Measurements from ENCODE around the gene NCKAP5L. TPM values are rescaled to one million over a fixed set of nuclear protein-coding genes. Genes with fewer than 3 reads are reported as not detected.

NCKAP5L gene
- total and polyA plus RNA-seq, 3 experiments from 2014 or later = 4.3 to 5.5 (median 4.8) TPM

DNA sequence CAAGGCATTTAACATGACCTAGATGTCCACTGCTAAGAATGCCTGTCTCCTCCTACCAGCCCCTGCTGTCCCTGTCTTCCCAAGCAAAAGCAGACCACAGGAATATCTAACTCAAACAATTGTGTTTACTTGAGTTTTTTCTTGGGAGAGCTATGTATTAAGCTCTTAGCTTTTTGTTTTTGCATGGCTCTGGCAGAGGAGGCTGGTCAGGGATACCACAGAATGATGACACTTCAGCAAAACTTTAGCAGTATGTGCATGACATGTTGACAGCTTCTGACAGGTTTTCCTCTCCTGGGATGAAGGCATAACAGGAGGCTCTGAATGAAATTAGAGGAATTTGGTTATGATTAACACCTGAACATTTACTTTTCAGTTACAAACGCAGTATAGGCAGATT lies 79.9 kb downstream of the NCKAP5L start:
- Histone ChIP-seq H3K4me3 (ENCODE audit: low read length) (no peak overlapping the region), H3K27me3 (ENCODE audit: insufficient read depth, low read length, poor library complexity, severe bottlenecking) (no peaks in the 10 kb centered on the region), H3K9me3 (ENCODE audit: low read length) (no peaks in the 10 kb centered on the region), H3K36me3 (ENCODE audit: insufficient read depth, low read length) (peaks cover 12% of the 10 kb centered on the region), H3K27ac (ENCODE audit: low read depth, low read length) (no peak overlapping the region), H3K4me1 (ENCODE audit: insufficient read depth, low read length) (peaks cover 80% of the 10 kb centered on the region)
- Mint-ChIP-seq H3K27ac (peak overlapping the region in 7 of 8 donors; percentile 11 to 86 (median 67)), H3K9me3 (no peaks in the 10 kb centered on the region), H3K4me1 (peaks cover 80 to 95% (median 95%) of the 10 kb centered on the region in 3 donors), H3K4me3 (peak overlapping the region; percentile 18 to 59 (median 35)), H3K27me3 (no peaks in the 10 kb centered on the region), H3K36me3 (peaks cover 0 to 70% (median 5%) of the 10 kb centered on the region in 3 donors)
- ChIA-PET CTCF (interaction anchor here (1.0 to 1.7 kb wide), 5 partner anchors 7 to 91 kb away, joined by 3 to 5 read pairs (median 4); partner anchors contain the start of gene TMBIM6), POLR2A (no interaction called here)
- DNase-seq = no peak

DNA sequence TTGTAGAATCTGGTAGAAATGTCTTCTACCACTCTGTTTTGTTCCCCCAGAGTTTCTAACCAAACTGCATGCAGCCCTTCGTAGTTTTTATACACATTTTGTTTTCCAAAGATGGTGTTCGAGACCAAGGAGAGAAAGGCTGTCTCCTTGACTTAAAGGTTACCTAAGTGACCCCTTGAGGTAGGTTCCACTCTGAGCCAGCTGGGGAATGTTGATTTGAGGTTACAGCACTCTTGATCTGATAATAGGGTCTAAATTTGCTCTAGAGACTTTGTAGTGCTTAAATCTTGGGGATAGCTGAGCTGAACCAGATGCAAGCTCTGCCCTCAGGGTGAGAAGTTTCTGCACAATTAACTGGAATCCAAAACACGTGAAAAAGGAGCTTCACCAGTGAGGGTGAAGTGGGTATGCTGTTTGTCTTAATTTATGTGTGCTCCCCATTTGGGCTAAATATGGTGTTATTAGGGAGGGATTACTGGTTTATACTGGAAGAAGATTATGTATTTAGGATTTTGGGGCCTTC lies 83.8 kb downstream of the NCKAP5L start:
- Mint-ChIP-seq H3K27ac (peak overlapping the region; percentile 74 to 94 (median 90)), H3K36me3 (peaks cover 0 to 51% (median 1%) of the 10 kb centered on the region in 3 donors), H3K4me3 (peak overlapping the region; percentile 17 to 100 (median 72)), H3K9me3 (peaks cover 0 to 2% (median 0%) of the 10 kb centered on the region in 5 donors), H3K27me3 (peaks cover 0 to 4% of the 10 kb centered on the region in 2 donors), H3K4me1 (peaks cover 71 to 82% (median 78%) of the 10 kb centered on the region in 3 donors)
- Histone ChIP-seq H3K27ac (ENCODE audit: low read depth, low read length) (no peak overlapping the region), H3K36me3 (ENCODE audit: insufficient read depth, low read length) (peaks cover 6% of the 10 kb centered on the region), H3K4me3 (ENCODE audit: low read length) (no peak overlapping the region), H3K4me1 (ENCODE audit: insufficient read depth, low read length) (peaks cover 71% of the 10 kb centered on the region), H3K27me3 (ENCODE audit: insufficient read depth, low read length, poor library complexity, severe bottlenecking) (no peaks in the 10 kb centered on the region), H3K9me3 (ENCODE audit: low read length) (no peaks in the 10 kb centered on the region)
- ChIA-PET POLR2A (no interaction called here), CTCF (interaction anchor here (0.6 to 3.4 kb wide), 4 partner anchors 19 to 39 kb away, joined by 3 to 21 read pairs (median 8); no protein-coding TSS in a partner anchor)
- DNase-seq = no peak

DNA sequence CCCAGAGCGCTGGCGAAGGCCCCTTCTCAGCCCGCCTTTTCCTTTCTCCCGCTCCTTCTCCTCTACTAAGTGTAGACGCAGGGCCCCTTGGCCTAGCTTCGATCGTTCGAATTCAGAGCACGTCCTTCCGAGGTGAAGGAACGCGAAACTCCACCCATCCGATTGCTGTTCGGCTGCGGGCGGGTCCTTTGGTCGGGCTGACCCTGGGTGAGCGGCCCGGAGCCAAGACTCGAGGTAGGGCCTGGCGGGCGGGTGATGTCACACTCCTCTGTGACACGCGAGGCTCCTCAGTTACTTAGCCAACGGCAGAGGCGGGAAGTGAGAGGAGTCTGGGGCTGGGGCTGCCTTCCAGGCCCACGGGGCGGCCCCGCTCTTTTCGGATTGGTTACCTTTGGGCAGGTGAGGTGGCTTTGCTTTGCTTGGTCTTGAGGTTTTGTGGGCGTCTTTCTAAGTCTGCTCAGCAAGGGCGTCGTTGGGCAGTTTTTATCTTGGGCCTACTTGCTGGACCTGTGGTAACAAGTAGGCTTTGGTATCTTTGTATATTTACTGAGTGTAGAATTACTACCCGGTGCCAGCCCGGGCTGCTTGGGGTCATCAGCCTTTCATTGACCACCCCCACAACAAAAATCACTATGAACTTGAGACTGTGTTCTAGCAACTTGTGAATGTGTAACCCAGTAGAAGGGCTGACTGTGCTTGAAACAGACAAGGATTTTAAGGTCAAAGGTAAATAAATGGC lies 86.2 kb downstream of the NCKAP5L start:
- POLR2A ChIA-PET = interaction anchor here (0.5 to 2.0 kb wide), 22 partner anchors 8 to 611 kb away, joined by 3 to 27 read pairs (median 5); partner anchors contain the start of genes BCDIN3D, COX14, FMNL3 and NCKAP5L
- CTCF ChIA-PET = interaction anchor here (0.6 to 2.5 kb wide), 58 partner anchors 7 to 507 kb away, joined by 3 to 45 read pairs (median 4); partner anchors contain the start of genes NCKAP5L, PRPF40B and TROAP

More for the DNA sequence above, 86.2 kb downstream of the NCKAP5L start:
- Mint-ChIP-seq H3K36me3 (peaks cover 0 to 37% (median 0%) of the 10 kb centered on the region in 3 donors), H3K4me1 (peaks cover 52 to 59% (median 56%) of the 10 kb centered on the region in 3 donors), H3K4me3 (peak overlapping the region; percentile 91 to 100 (median 94)), H3K27ac (peak overlapping the region; percentile 94 to 100 (median 99)), H3K9me3 (peaks cover 0 to 2% (median 0%) of the 10 kb centered on the region in 5 donors), H3K27me3 (peaks cover 0 to 4% of the 10 kb centered on the region in 2 donors)
- H3K4me1 ChIP-seq (ENCODE audit: insufficient read depth, low read length) = peaks cover 48% of the 10 kb centered on the region
- H3K4me3 ChIP-seq (ENCODE audit: low read length) = peak overlapping the region; percentile 88
- H3K9me3 ChIP-seq (ENCODE audit: low read length) = no peaks in the 10 kb centered on the region
- H3K27me3 ChIP-seq (ENCODE audit: insufficient read depth, low read length, poor library complexity, severe bottlenecking) = no peaks in the 10 kb centered on the region
- peak overlapping the region; percentile 99 for H3K27ac ChIP-seq (ENCODE audit: low read depth, low read length)
- H3K36me3 ChIP-seq (ENCODE audit: insufficient read depth, low read length) = peaks cover 6% of the 10 kb centered on the region
- DNase-seq = peak; percentile 84 to 95 (median 88)

Other genes with a start within 250 kb of the NCKAP5L start
- under 1 TPM; 0.11 to 0.15 TPM for gene FAM186B, start 222.8 kb downstream of the NCKAP5L start, total RNA-seq
- not detected for gene FAM186B, start 222.8 kb downstream of the NCKAP5L start, polyA plus RNA-seq
- gene PRPF40B, start 204.9 kb downstream of the NCKAP5L start, total RNA-seq = 1 to 10 TPM; 9.0 to 9.9 TPM
- 2.0 TPM for gene PRPF40B, start 204.9 kb downstream of the NCKAP5L start, polyA plus RNA-seq
- 10 to 100 TPM; 35.8 to 36.7 TPM for gene FMNL3, start 121.0 kb downstream of the NCKAP5L start, total RNA-seq
- gene FMNL3, start 121.0 kb downstream of the NCKAP5L start, polyA plus RNA-seq = 6.3 TPM
- 100 to 1,000 TPM; 443 to 449 TPM for gene TMBIM6, start 86.9 kb downstream of the NCKAP5L start, total RNA-seq
- 1,008 TPM for gene TMBIM6, start 86.9 kb downstream of the NCKAP5L start, polyA plus RNA-seq
- 1 to 10 TPM; 6.5 to 7.6 TPM for gene BCDIN3D, start 14.7 kb upstream of the NCKAP5L start, total RNA-seq
- 6.4 TPM for gene BCDIN3D, start 14.7 kb upstream of the NCKAP5L start, polyA plus RNA-seq
- under 1 TPM; 0.39 to 0.44 TPM for gene FAIM2, start 75.5 kb upstream of the NCKAP5L start, total RNA-seq
- 0.72 TPM for gene FAIM2, start 75.5 kb upstream of the NCKAP5L start, polyA plus RNA-seq
- gene AQP2, start 122.3 kb upstream of the NCKAP5L start, total RNA-seq = not detected
- gene AQP2, start 122.3 kb upstream of the NCKAP5L start, polyA plus RNA-seq = not detected
- gene AQP5, start 133.5 kb upstream of the NCKAP5L start, total RNA-seq = not detected
- not detected for gene AQP5, start 133.5 kb upstream of the NCKAP5L start, polyA plus RNA-seq
- not detected for gene AQP6, start 144.5 kb upstream of the NCKAP5L start, total RNA-seq
- gene AQP6, start 144.5 kb upstream of the NCKAP5L start, polyA plus RNA-seq = not detected
- gene RACGAP1, start 197.1 kb upstream of the NCKAP5L start, total RNA-seq = 10 to 100 TPM; 79.3 to 84.3 TPM
- gene RACGAP1, start 197.1 kb upstream of the NCKAP5L start, polyA plus RNA-seq = 11.9 TPM
- 1 to 10 TPM; 6.4 TPM for gene ASIC1, start 229.2 kb upstream of the NCKAP5L start, total RNA-seq
- 0.07 TPM for gene ASIC1, start 229.2 kb upstream of the NCKAP5L start, polyA plus RNA-seq